PC-3 (cell line): ENCODE measurements around the gene PAN3.

Source experiments
- CTCF ChIP-seq: fragments of 300-600 bp; sonication (generic); conservative IDR thresholded peaks from 2 replicates; pipeline ENCODE4 v1.5.1; 2017; ENCODE audit warnings: antibody characterized with exemption, low read depth, mild to moderate bottlenecking, low read length
- EZH2 ChIP-seq: fragments of 300-600 bp; sonication (generic); IDR thresholded peaks from one replicate; pipeline ENCODE4 v1.6.1; 2017; ENCODE audit warnings: antibody characterized with exemption, mild to moderate bottlenecking, low read length; ENCODE audit not compliant: unreplicated experiment

- TF ChIP-seq CTCF (no peak), EZH2 (no peak)
Measured at GRCh38 chr13:28336193-28336657, 197.9 kb downstream of the PAN3 start.
